ENCODE data around the gene ANO1.

GRCh38 chr11:70060611-70061293 lies 17.4 kb upstream of the ANO1 start:
- TF ChIP-seq CTCF (IDR thresholded peaks at IDR 0.05) (no peak), USF1 (IDR thresholded peaks at IDR 0.05; ENCODE audit: borderline replicate concordance, low read depth) (no peak), MXI1 (IDR thresholded peaks at IDR 0.05; ENCODE audit: low read depth, low read length) (no peak), JUND (IDR thresholded peaks at IDR 0.05) (no peak), POLR2AphosphoS5 (IDR thresholded peaks at IDR 0.05; ENCODE audit: low read depth, low read length) (no peak), RXRA (IDR thresholded peaks at IDR 0.05; ENCODE audit: borderline replicate concordance, low read depth) (no peak), MAX (IDR thresholded peaks at IDR 0.05; ENCODE audit: low read depth) (no peak)
